Right kidney (tissue), 9 donors: ENCODE data around the gene SERPINB7.
"Not testable (repeated sequence)": the region's sequence is repeated elsewhere in the genome, so short reads cannot be mapped to it uniquely, and the experiment has no call there.

Experiments used
- DNase-seq: peaks from one replicate; pipeline ENCODE4 v3.0.0-alpha.2; 2016
- long read RNA-seq, 8 donors: transcript quantifications; one replicate each; lab custom pipeline, GENCODE V29; 2026

Gene SERPINB7, protein sequence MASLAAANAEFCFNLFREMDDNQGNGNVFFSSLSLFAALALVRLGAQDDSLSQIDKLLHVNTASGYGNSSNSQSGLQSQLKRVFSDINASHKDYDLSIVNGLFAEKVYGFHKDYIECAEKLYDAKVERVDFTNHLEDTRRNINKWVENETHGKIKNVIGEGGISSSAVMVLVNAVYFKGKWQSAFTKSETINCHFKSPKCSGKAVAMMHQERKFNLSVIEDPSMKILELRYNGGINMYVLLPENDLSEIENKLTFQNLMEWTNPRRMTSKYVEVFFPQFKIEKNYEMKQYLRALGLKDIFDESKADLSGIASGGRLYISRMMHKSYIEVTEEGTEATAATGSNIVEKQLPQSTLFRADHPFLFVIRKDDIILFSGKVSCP
- long read RNA-seq, donor 1, result 0 reads
- long read RNA-seq, donor 2, result 0 reads
- long read RNA-seq, donor 3, result 0 reads
- long read RNA-seq, donor 4, result 0 reads
- long read RNA-seq, donor 5, result 0 reads
- long read RNA-seq, donor 6, result 0 reads
- long read RNA-seq, donor 7, result 0 reads
- long read RNA-seq, donor 8, result 0 reads

DNA sequence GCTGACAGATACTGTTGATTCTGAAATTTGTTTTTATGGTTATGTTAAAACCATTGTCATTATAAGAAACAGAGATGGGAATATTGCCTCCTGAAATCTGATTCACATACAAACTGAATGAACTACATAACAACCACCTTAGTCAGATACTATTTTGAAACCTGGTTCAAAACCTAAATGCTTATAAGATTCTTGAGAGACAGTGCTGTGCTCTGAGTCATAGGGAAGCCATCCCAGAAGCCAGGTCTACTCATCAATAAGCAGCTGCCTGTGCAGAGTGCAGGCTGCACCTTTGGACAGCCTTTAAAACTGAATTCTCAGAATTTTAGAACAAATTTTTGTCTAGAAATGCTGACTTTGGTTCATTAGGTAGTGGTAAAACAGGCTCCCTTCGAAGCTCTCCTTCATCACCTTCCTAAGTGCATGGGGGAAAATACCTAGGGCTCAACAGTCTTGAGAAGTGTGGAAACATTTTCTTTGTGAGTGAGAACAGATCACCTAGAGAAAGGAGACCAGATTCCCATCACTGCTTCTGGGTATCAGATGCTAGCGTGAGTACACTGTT is at the start of gene SERPINB7:
Gene SERPINB7, plus strand, starts transcription at position 253 of the 565 bp plus-strand sequence. CDS start 6,955 bp downstream, outside the sequence.
- DNase-seq, result no peak

- no peak for DNase-seq
Measured at GRCh38 chr18:63725682-63726480, 49.3 kb upstream of the SERPINB7 start.

DNA sequence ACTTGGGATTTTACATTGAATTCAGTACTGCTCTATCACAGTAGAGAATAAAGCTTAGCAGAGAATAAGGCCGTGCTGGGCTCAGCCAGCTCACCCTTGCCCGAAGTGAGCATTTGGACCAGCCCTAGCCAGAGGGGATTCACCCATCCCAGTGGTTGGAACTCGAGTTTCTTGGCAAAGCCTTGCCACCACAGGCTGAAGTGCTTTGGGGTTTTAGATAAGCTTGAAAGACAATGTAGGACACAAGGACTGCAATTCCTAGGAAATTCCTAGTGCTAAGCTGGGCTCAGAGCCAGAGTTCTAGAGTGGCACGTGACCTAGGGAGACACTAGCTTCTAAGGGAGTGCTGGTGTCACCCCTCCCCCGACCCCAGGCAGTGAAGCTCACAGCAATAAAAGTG is 44.4 kb upstream of the SERPINB7 start:
- DNase-seq, result no peak

DNA sequence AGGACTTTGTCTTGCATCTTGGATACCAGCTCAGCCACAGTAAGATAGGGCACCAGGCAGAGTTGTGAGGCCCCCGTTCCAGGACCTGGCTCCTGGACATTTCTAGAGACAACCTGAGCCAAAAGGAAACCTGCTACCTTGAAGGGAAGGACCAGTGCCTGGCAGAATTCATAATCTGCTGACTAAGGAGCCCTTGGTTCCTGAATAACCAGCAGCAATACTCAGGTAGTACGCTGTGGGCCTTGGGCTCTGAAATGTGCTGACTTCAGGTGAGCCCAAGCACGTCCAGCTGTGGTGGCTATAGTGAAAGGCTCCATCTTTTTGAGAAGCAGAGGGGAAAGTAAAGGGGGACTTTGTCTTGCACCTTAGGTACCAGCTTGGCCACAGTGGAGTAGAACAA is 44.0 kb upstream of the SERPINB7 start:
- DNase-seq, result no peak

GRCh38 chr18:63736876-63737275 is 38.3 kb upstream of the SERPINB7 start:
- no peak for DNase-seq

- DNase-seq, result no peak
Measured at GRCh38 chr18:63741769-63742168, 33.4 kb upstream of the SERPINB7 start.

DNA sequence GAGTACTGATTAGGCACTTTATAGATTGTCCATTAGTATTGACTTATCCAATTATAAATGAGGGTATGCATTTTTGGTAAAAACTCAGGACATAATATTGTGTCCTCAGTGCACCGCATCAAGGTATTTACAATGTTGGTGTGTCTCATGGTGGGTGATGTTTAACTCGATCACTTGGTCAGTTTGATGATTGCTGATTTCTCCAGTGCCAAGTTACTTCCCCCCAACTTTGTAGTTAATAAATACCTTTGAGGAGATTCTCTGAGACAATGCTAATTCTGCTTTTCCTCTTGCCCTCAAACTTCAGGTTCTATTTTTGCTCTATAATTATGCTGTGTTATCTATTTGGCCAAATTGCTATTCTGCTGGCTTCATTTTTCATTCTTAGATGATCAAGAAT is 28.2 kb upstream of the SERPINB7 start:
- DNase-seq, result no peak

GRCh38 chr18:63749489-63749888 is 25.7 kb upstream of the SERPINB7 start:
- DNase-seq, result no peak

- no peak for DNase-seq
Measured at GRCh38 chr18:63752636-63753035, 22.6 kb upstream of the SERPINB7 start.

- no peak for DNase-seq
Measured at GRCh38 chr18:63753676-63754075, 21.5 kb upstream of the SERPINB7 start.

DNA sequence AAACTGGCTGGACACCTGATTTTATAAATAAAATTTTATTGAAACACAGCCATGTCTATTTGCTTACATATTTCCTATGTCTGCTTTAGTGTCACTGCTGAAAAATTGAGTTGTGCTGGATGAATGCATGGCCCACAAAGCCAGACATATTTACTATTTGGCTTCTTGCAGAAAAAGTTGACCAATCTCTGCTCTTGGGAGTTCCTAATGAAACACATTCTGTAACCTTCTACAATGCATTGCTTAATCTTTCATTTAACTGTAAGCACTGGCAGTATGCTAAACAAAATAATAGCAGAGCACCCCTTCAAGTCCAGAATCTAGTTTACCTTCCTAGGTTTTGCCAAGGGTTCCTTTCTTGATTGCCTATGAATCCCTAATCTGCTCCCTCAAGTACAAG is 17.7 kb upstream of the SERPINB7 start:
- DNase-seq, result no peak

- no peak for DNase-seq
Measured at GRCh38 chr18:63758615-63759240, 16.5 kb upstream of the SERPINB7 start.

GRCh38 chr18:63759786-63760185 is 15.4 kb upstream of the SERPINB7 start:
- DNase-seq, result not testable (repeated sequence)

DNA sequence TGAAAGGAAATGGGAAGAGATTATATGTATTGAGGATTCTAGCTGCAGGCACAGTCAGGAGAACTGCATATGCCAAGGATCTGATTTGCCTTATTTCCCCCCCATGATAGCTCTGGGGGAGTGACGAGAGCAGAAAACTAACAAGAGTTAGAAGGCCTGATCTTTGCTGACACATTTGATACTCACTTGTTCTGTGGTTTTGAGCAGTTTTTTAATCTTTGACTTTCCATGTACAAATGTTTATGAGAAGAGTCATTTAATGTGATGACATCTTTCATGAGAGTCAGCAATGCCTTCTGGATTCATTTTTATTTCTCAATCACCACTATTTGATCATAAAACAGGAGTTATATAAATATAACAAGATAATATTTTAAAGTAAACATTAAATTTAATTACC is 12.7 kb upstream of the SERPINB7 start:
- no peak for DNase-seq

- no peak for DNase-seq
Measured at GRCh38 chr18:63763831-63764600, 11.2 kb upstream of the SERPINB7 start.

DNA sequence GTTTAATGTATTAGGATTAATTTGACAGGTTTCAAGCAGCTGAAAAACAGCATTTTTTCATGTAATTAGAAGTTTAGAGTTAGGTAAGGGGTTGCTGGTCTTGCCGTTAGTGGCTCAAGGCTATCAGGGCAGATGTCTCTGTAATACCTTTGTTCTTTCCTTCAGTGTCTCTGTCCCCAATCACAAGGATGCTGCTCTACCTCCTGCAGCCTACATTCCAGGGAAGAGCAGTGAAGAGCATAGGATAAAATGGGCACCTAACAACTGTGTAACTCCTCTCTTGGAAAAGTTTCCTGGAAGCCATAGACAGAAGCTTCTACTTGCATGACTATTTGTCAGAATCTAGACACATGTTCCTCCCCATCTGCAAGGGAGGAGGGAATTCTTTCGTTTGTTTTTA is 9.4 kb upstream of the SERPINB7 start:
- DNase-seq, result no peak

- DNase-seq, result no peak
Measured at GRCh38 chr18:63773551-63773950, 1.7 kb upstream of the SERPINB7 start.

DNA sequence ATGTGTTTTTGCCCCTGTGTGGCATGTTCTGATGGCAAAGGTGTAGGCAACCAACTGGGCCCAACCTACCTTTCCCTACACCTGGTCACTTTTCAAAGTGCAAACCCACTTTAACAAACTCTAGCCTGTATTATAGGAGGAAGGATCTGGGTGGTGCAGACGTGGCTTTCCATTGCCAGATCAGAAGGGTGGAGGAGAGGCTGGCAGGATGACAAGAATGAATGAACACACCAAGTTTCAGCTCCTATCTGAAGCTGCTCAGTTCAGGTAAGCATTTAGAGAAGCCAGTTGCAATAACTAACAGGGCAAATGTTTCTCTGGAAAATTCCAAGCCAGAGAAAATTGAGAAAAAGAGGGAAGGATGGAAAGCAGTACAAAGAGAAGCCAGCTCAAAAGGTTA is 707 bp upstream of the SERPINB7 start:
- DNase-seq, result no peak

DNA sequence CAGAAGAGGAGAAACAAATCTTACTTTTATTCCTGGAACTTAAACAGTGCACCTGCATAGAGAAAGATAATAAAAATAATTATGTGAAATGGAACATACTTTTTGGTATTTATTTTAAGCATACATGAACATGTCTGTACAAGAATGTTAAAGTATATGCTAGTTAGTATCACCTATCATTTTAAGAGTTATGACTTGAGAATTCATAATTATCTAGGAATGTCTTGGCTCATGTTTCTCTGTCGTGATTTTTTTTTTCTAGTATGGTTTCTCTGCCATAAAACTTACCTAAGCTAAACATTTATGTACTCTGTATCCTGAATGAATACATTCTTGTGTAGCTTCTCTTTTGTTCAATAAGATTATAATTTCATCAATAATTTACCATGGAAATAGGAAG is 4.2 kb downstream of the SERPINB7 start:
- no peak for DNase-seq

DNA sequence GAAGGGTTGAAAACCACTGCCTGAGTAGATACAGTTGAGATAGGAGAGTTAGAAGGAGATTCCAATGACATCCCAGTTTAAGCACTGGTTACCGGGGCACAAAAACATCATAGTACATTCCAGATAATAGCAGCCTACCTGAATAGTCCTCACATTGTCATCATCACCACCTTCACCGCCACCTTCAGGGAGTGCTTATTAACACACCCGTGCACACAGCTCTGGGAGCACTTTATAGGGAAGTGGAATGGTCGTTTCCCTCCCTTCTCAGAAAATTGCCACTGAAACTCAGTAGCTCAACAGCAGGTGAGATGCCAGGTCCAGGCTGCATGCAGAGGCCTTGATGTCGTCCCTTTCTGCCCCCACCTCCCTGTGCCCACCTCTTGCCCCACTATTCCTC is 8.2 kb downstream of the SERPINB7 start:
- no peak for DNase-seq

DNA sequence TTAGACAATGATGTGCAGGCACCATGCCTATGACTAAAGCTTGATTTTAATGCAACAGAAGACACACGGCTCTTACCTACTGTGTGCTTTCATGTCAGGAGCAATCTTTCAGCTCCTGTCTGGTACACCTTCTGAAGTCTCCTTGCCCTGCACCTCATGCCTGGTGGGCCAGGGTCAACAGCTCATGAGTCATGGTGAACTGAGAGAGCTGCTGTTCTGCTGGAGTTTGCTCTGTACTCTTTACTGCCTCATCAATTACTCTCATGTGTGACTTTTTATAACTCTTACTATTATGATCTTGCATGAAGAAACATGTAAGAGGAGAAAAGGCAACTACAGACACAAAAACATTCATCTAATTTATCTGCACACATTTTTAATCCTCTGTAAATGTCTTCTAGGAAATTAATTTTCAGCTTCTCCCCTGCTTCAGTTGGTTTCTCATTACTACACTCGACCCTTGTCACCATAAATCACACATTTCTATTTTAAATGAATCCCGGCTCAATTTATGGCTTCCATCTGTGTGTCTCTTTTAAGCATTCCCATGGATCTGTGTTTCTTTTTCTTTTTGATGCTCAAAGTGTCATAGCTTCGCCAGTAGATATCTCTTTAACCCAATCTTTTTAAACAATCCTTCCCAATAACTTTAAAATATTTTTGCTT is 9.7 kb downstream of the SERPINB7 start:
- DNase-seq, result peak; percentile 13
